Fibroblast of the aortic adventitia (primary cell): ENCODE measurements around the gene LRRC4B. TPM values are rescaled to one million over a fixed set of nuclear protein-coding genes. Genes with fewer than 3 reads are reported as not detected.
"Not testable (repeated sequence)": the region's sequence is repeated elsewhere in the genome, so short reads cannot be mapped to it uniquely, and the experiment has no call there.

ENCODE experiments used
- DNase-seq: peaks from one replicate; pipeline ENCODE4 v3.0.0-alpha.2; 2010; ENCODE audit warnings: low read depth
- H3K4me3 ChIP-seq: 2 replicates; pipeline ENCODE4 v1.5.1; 2011; ENCODE audit warnings: low read depth, mild to moderate bottlenecking, control low read depth, low read length, moderate library complexity
- total RNA-seq: library from RNA; depleted of rRNA; stranded (reverse); fragments of >200 nt; gene quantifications from 2 replicates; pipeline ENCODE4 v1.2.3, GENCODE V29; 2012; ENCODE audit warnings: low replicate concordance
- TF ChIP-seq, protein P1 (sequence below): IDR thresholded peaks from 2 replicates; pipeline ENCODE4 v1.5.1; 2011; ENCODE audit warnings: mild to moderate bottlenecking, low read length, control low read depth, inconsistent platforms; ENCODE audit not compliant: insufficient read depth

Gene LRRC4B, protein sequence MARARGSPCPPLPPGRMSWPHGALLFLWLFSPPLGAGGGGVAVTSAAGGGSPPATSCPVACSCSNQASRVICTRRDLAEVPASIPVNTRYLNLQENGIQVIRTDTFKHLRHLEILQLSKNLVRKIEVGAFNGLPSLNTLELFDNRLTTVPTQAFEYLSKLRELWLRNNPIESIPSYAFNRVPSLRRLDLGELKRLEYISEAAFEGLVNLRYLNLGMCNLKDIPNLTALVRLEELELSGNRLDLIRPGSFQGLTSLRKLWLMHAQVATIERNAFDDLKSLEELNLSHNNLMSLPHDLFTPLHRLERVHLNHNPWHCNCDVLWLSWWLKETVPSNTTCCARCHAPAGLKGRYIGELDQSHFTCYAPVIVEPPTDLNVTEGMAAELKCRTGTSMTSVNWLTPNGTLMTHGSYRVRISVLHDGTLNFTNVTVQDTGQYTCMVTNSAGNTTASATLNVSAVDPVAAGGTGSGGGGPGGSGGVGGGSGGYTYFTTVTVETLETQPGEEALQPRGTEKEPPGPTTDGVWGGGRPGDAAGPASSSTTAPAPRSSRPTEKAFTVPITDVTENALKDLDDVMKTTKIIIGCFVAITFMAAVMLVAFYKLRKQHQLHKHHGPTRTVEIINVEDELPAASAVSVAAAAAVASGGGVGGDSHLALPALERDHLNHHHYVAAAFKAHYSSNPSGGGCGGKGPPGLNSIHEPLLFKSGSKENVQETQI
- total RNA-seq = not detected in 2 replicates

DNA sequence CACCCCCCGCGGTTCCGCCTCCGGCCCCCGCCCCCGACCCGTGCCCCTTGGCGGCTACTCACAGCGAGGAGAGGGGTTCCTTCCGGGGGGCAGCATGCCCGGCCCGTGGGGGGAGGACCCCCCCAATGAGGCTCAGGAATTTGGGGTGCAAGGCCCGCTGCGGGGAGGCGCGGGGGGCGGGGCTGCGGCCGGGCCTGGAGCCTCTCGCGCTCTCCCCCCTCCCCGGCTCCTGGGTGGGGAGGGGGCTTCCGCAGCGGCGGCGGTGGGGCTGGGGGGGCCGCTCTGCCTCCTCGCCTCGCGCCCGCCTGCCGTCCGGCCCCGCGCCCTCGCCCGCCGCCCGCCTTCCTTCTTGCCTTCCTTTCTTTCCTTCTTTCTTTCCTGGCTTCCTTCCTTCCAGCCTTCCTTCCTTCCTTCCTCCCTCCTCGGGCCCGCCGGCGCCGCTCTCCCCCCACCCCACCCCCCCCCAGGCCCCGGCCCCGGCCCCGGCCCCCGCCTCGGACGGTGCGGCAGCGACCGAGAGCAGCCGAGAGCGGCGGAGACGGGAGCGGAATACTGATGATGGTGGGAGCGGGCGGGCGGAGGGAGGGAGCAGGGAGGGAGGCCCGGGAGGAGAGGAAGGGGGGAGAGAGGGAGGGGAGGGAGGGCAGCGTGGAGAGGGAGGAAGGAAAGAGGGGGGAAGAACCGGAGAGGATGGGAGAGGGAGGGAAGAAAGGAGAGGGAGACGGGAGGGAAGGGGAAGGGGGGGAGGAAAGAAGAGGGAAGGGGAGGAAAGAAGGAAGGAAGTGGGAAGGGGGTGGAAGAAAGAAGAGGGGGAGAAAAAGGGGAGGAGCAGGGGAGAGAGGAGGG, at the start of gene LRRC4B:
TSS of gene LRRC4B (minus strand) at position 554 of the 846 bp plus-strand sequence. CDS start 19,597 bp downstream, outside the sequence.
- TF ChIP-seq, protein P1, sequence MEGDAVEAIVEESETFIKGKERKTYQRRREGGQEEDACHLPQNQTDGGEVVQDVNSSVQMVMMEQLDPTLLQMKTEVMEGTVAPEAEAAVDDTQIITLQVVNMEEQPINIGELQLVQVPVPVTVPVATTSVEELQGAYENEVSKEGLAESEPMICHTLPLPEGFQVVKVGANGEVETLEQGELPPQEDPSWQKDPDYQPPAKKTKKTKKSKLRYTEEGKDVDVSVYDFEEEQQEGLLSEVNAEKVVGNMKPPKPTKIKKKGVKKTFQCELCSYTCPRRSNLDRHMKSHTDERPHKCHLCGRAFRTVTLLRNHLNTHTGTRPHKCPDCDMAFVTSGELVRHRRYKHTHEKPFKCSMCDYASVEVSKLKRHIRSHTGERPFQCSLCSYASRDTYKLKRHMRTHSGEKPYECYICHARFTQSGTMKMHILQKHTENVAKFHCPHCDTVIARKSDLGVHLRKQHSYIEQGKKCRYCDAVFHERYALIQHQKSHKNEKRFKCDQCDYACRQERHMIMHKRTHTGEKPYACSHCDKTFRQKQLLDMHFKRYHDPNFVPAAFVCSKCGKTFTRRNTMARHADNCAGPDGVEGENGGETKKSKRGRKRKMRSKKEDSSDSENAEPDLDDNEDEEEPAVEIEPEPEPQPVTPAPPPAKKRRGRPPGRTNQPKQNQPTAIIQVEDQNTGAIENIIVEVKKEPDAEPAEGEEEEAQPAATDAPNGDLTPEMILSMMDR = no peak
- DNase-seq = no peak
- H3K4me3 ChIP-seq = no peak within 1 kb of the TSS

DNA sequence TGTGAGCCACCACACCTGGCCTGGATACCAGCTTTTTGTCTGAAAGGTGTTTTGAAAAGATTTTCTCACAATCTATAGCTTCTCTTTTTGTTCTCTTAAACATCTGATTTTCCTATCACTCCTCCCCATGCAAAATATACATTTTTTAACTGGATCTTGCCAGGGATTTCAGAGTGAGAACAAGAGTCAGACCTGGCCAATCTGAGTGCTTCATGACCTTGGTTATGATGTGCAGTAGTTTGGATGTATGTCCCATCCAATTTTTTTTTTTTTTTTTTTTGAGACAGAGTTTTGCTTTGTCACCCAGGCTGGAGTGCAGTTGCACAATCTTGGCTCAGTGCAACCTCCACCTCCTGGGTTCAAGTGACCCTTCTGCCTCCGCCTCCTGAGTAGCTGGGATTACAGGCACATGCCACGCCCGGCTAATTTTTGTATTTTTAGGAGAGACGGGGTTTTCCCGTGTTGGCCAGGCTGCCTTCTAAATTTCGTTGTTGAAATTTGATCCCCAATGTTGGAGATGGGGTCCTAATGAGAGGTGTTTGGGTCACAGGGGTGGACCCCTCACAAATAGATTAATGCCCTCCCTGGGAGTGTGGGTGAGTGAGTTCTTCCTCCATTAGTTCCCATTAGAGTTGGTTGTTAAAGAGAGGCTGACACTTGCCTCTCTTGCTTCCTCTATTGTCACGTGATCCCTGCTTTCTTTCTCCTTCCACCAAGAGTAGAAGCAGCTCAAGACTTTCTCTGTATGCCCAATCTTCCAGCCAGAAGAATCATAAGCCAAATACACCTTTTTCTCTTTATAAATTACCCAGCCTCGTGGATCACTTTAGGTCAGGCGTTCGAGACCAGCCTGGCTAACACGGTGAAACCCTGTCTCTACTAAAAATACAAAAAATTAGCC, 44.5 kb upstream of the LRRC4B start:
- DNase-seq, H3K4me3 ChIP-seq: not testable (repeated sequence)

DNA sequence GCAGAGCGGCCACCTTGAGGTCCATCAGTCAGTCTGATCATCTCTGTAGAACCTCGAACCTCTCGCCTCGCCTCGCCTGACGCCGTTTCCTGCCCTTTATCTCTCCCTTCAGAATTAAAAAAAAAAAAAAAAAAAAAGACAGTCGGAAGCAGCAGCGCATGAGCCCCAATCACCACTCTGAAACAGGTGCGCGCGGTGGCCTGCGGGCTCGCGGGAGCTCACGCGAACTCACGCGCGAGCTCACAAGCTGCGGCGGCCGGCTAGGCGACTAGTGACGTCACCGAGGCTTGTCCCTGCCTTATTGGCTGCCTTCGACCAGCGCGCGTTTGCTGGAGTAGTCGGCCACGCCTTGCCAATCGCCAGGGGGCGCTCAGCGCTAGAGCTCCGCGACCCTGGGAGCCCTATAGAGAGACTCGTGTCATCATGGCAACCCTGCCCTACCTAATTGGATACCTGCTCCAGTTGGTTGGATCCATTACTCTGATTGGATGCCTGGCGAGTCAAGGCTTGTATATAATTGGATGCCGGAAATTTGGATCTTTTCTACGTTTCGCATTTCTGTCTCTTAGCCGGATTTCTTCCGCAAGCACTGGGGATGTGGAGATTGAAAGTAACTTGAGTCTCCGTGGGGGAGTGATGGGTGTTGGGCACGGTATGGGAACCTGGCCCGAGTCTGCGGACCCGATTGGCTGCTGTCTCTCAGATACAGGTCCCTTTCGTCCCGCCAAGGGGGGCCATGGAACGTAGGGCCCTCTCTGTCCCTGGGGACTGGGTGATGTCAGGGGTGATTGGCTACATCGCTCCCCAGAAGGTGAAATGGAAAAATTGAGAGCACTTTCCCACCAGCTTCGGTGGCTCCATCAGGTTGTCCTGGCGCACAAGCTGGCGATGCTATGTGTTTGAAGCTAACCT, 39.9 kb upstream of the LRRC4B start:
- TF ChIP-seq, protein P1 = peak; percentile 24

DNA sequence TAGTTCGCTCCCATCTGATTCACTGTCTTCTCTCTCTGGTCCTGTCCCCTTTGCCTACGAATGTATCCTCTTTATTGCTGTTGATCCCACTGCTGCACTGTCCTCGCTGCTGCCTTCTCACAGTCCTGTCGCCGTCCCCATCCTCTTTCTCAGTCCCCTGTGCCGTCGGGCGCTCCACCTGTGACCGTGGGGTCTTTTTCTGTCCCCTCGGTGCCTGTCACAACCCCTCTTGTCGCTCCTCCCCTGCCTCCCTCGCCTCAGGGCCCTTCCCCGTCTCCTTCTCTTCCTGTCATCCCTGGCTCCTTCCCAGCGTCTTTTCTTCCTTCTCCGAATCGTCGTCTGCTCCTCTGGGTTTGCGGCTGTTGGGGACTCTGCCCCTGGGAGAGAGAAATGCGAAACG, 39.2 kb upstream of the LRRC4B start:
- no peak overlapping the region for H3K4me3 ChIP-seq
- TF ChIP-seq, protein P1 = no peak

More for the DNA sequence above, 39.9 kb upstream of the LRRC4B start:
- no peak overlapping the region for H3K4me3 ChIP-seq
- DNase-seq = peak; percentile 33

DNA sequence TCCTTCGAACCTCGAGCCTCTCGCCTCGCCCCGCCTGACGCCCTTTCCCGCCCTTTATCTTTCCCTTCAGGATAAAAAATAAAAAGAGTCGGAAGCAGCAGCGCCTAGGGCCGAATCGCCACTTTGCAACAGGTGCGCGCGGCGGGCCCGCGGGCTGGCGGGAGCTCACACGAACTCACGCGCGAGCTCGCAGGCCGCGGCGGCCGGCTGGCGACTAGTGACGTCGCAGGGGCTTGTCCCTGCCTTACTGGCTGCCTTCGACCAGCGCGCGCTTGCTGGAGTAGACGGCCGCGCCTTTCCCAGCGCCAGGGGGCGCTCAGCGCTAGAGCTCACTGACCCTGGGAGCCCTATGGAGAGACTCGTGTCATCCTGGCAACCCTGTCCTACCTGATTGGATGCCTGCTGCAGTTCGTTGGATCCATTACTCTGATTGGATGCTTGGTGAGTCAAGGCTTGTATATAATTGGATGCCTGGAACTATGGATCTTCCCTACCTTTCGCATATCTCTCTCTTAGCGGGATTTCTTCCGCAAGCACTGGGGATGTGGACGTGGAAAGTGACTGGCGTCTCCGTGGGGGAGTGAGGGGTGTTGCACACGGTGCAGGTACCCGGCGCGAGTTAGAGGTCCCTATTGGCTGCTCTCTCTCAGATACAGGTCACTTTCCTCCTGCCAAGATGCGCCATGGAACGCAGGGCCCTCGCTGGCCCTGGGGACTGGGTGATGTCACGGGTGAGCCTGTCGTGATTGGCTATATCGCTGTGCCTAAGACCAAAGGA, 38.0 kb upstream of the LRRC4B start:
- not testable (repeated sequence) for DNase-seq, H3K4me3 ChIP-seq

More for the DNA sequence above, 39.2 kb upstream of the LRRC4B start:
- no peak for DNase-seq

DNA sequence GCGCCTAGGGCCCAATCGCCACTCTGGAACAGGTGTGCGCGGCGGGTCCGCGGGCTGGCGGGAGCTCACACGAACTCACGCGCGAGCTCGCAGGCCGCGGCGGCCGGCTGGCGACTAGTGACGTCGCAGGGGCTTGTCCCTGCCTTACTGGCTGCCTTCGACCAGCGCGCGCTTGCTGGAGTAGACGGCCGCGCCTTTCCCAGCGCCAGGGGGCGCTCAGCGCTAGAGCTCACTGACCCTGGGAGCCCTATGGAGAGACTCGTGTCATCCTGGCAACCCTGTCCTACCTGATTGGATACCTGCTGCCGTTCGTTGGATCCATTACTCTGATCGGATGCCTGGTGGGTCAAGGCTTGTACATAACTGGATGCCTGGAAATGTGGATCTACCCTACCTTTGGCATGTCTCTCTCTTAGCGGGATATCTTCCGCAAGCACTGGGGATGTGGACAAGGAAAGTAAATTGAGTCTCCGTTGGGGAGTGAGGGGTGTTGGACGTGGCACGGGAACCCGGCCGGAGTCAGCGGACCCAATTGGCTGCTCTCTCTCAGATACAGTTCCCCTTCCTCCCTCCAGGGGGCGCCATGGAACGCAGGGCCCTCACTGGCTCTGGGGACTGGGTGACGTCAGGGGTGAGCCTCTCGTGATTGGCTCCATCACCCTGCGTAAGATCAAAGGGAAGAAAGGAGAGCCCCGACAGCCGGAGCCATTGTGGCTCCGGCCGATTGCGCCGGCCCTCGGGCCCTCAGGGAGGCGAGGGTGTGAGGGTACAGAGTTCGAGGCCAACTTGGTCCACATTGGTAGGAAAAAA, 36.2 kb upstream of the LRRC4B start:
- not testable (repeated sequence) for H3K4me3 ChIP-seq, DNase-seq
